Measurements from ENCODE around the gene DNAJB7.
"Not testable (repeated sequence)": the region's sequence is repeated elsewhere in the genome, so short reads cannot be mapped to it uniquely, and the experiment has no call there.

DNAJB7 gene

GRCh38 chr22:40862013-40862412, at the start of gene DNAJB7:
TSS of gene DNAJB7 (minus strand) at chr22:40862113. CDS start at chr22:40861994, 119 bp downstream.
- no peak for DNase-seq

DNA sequence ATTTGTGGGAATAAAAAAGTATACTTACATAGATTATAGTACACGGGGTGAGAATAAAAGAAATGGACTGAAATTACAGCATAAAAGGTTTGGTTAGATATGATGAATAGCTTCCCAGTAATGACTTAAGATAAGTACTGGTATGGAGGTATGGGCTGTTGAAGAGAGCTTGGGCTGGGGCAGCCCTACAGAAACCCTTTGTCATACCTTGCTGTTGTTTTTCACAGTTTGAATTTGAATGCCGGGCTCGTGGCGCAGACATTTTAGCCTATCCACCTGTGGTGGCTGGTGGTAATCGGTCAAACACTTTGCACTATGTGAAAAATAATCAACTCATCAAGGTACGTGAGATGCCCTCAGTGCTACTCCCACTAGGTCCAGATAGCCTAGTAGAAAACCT, 47.0 kb upstream of the DNAJB7 start:
- no peak for DNase-seq

DNA sequence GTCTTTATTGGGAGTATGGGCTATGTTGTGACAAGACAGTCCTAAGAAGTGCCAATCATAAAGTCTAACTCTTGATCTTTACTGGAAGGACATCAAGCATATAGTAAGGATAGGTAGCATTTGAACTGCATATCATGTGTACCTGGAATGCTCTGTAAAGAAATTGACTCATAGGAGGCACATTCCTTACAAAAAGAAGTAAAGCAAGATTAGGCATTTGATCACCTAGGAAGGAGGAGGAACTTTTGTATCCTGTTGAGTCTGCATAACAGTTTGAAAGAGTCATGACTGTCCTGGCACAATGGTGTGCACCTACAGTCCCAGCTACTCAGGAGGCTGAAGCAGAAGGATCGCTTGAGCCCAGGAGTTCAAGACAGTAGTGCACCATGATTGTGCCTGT, 42.2 kb upstream of the DNAJB7 start:
- no peak for DNase-seq

DNA sequence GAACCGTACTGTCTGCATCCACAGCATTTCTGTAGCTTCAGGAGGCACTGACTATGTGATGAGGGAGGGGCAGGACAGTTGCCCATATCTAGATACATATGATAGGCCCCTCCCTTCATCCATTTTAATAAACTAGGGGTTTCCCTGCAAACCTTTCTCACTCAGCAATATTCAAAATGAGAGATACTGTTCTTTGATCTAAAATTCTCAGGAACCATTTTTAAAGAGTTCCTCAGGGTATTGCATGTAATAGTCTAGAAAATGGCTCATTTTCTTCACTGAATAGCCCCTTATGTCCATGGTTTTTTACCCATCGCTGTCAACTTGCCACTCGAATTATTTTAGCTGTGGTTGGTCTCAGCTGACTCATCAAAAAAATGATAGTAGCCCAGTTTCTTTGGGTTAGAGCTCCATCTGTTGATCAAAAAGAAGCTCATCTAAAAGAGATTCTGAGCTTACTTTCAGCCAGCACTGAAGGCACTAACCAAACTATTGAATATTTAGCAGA, 37.0 kb upstream of the DNAJB7 start:
- DNase-seq, result peak; percentile 12

DNA sequence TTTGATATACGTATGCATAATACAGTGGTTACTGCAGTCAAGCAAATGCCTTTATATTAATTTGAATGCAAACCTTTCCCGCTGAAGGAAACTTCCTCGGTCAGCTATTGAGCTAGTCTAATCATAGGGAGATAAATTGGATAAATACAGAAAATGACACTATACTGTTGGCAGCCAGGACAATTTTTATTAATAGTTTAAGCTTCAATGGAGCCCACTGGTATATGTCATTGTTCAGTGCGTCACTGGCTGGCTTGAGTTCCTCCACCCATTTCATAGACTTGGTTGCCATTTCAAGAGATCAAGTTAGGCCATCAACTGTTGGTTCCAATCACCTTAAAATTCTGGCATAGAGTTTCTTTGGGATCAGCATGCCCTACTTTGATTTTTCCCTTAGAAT, 32.5 kb upstream of the DNAJB7 start:
- no peak for DNase-seq

DNA sequence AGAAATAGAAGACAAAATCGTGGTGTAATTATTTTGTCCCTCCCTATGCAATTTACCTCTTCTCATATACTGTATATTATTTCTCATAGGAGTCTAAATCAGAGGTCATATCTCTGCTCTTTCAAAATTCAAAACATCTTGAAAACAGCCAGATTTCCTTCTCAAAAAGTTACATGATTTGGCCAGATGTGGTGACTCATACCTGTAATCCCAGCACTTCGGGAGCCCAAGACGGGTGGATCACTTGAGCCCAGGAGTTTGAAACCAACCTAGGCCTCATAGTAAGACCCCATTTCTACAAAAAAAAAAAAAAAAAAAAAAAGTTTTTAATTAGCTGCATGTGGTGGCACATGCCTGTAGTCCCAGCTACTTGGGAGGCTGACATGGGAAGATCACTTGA, 29.0 kb upstream of the DNAJB7 start:
- no peak for DNase-seq

- DNase-seq, result no peak
These were observed 27.2 kb upstream of the DNAJB7 start for GRCh38 chr22:40889116-40889515.

DNA sequence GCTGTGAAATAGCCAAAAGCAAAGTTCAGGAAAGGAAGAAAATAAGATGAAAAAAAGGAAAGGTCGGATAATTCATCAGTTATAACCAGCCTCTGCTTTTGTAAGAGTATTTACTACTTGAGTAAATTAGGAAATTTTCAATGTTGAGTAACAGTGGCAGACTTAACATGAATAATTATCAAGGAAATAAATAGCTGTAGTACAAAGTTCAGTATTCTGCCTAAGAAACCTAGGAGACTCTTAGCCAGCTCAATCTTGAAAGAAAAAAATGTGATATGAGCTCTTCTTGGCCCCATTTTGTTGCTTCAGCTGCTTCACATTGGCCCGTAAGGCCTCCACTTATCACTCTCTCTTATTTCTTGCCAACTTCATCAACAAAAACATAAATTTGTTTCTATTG, 17.0 kb upstream of the DNAJB7 start:
- no peak for DNase-seq

- no peak for DNase-seq
These were observed 15.6 kb upstream of the DNAJB7 start for GRCh38 chr22:40877488-40877887.

GRCh38 chr22:40876907-40877306, 15.0 kb upstream of the DNAJB7 start:
- DNase-seq, result no peak

- no peak for DNase-seq
These were observed 13.2 kb upstream of the DNAJB7 start for GRCh38 chr22:40875111-40875510.

DNA sequence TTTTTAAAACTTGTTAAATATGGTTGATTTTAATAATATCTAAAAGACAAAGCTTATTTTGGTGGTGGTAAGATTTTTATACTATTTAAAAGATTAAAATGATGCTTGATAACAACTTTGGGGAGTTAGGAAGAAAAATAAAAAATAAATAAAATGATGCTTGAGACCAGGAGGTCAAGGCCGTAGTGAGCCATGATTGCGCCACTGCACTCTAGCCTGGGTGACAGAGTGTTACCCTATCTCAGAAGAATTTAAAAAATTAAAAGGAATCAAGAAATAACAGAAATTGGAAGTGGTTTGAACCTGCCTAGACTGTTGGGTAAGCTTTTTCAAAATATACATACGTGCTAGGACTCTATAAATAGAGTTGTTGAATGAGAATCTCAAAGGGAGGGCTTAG, 12.1 kb upstream of the DNAJB7 start:
- no peak for DNase-seq

DNA sequence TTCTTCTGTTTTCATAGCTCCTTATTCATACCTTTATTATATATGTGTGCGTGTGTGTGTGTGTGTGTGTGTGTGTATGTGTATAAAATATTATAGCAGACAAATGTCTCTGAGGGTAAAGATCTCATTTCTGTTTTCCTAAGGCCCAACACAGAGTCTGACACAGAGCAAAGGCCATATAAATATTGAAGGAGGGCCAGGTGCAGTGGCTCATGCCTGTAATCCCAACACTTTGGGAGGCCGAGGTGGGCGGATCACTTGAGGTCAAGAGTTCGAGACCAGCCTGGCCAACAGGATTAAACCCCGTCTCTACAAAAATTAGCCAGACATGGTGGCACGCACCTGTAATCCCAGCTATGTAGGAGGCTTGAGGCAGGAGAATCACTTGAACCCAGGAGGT, 6.5 kb upstream of the DNAJB7 start:
- DNase-seq, result not testable (repeated sequence)

DNA sequence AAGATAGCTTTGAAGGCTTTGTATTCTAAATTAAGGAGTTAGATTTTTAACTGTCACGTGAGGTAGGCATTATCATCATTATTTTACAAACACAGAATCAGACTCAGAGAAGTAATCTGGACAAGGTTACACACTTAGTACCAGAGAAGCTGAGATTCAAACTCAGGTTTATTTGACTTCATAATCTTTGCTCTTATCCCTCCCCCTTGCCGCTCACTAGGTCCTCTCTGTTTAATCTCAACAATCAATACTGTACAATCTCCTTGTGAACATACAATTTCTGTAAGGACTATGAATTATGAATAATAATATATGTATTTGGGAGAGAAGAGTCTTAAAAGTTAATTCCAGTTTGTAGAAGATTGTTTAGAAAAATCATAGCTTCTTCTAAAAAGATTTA, 5.2 kb upstream of the DNAJB7 start:
- DNase-seq, result no peak

DNA sequence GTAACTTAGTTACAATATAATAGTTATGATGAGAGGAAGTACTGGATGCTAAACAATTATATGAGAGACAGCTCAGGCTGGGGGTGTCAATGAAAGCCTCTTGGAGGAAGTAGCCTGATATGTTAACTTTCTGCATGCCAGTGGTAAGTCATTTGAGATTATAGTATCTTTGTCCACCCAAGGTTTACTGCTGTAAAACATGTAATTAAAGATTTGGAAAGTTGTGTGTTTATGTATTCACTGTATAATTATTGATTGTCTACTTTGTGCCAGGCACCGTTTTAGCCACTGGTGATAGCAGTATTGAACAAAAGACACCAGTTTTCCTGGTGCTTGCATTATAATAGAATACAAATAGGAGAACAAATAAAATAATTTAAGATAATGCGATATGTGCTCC, 624 bp upstream of the DNAJB7 start:
- no peak for DNase-seq

DNA sequence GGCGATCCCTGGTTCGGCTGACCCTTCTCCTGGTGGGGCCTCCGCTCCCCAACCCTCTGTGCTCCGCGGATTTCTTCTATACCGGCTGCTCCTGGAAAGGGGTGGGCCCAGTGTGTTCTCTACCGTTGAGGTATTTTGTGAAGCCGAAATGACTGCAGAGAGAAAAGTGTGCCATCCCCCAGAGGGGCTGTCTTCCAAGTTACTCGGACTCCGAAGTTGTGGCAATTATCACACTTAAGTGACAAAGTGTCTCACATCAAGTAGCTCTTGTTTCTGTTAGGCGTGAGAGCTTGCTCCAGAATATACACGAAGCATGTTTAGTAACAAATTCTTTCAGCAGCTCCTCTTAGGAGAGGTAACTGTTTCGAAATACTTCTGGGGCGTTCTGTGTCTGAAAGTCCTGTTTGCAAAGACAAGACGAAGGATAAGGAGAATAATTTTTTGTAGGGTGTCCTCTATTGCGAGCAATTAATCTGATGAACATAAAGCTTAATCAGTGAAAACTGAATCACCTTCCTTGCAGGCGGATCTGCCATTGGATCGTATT, 4.5 kb downstream of the DNAJB7 start:
- DNase-seq, result no peak

GRCh38 chr22:40856513-40857308, 5.2 kb downstream of the DNAJB7 start, which contains the start of the genes ST13 and XPNPEP3:
TSS of gene ST13 (minus strand) at chr22:40856639. CDS start at chr22:40856540, 99 bp downstream.
TSS of gene XPNPEP3 (plus strand) at chr22:40857148. CDS start at chr22:40857182, 34 bp downstream.
- DNase-seq, result peak; percentile 94

DNA sequence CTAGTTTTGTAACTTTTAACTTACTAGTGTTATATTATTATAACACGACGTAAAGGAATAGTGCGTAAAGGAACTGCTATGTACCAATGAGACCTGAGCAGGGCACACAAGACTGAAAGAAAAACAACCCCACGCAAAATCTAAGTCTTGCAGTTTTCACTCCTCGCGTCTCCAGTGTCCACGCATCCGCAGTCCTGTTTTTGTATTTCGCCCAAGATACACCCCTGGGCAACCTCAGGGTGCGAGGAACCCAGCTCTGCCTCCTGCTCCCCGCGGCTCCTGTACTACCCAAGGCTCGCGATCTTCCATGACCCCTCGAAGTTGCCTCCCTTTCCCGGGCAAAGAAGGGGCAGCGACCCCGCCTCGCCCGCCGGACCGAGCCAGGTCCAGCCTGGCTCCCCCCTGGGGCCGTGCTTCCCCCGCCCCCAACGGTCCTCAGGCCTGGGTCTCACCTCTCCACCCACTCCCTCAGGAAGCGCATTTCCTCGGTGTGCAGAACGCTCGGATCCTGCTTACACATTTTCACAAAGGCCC, 5.9 kb downstream of the DNAJB7 start:
- no peak for DNase-seq

DNA sequence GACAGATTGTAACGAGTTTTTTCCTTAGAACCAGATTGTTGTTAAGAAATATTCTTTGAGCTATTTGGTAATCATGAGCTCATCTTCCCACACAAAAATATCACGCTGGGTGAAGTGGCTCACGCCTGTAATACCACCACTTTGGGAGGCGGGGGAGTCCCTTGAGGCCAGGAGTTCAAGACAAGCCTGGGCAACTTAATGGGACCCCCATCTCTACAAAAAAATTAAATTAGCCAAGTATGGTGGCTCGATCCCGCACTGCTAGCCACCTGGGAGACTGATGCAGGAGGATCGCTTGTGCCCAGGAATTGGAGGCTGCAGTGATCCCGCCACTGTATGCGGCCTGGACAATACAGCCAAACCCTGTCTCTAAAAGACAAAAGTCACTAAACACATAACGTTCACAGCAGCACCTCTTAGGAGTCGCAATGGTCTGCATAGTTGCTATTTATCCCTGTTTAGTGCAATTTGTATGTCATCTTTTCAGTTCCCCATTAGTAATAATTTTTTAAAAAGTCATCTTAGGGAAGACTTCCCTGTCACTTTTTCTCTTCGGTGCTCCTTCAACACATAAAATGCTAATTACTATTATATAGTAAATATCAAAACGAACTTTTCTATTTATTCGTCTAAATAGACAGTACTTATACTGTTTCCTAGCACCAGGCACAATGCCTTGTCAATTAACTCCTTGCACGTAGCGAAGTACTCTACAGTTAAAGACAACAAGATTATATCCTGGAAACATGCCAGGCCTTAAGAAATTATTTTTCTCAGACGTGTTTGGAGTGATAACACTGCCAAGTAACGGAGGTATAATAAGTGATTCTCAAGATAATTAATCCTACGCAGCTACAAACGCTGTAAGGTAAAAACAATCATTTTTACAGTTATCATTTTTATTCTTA, 6.6 kb downstream of the DNAJB7 start:
- no peak for DNase-seq

DNA sequence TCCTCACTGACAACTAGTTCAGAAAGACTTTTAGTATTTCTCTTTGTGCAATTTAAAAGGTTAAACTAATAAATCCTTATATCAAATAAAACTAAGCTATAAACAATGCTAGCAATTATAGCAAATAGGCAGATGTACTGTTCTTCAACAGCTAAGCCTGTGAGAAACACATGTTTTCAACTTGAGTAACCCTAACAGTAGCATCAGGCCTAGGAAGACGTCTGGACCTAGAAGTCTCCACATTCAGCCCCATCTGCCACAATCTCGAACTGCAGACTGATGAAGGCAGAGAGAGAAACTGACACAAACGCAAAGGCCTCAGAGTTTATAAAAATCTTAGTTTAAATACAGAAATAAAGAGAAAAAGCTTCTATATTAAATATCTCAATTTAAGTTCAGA, 8.0 kb downstream of the DNAJB7 start:
- DNase-seq, result no peak

DNA sequence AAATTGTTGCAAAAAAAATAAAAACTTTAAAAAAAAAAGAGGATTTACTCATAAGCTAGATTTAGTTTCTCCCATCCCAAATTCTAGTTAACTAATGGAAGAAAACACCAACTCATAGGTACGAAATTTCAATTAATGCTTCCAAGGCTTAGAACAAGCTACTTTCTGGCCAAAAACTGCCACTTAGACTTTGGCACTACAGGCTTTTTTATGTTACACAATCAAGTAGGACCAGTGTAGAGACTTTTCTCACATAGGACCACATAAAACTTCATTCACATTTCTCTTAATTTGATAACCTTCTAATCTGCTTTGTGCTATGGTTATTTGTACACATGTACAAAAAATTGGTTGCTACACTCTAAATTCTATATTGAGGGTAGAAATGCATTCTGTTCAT, 8.6 kb downstream of the DNAJB7 start:
- DNase-seq, result no peak

DNA sequence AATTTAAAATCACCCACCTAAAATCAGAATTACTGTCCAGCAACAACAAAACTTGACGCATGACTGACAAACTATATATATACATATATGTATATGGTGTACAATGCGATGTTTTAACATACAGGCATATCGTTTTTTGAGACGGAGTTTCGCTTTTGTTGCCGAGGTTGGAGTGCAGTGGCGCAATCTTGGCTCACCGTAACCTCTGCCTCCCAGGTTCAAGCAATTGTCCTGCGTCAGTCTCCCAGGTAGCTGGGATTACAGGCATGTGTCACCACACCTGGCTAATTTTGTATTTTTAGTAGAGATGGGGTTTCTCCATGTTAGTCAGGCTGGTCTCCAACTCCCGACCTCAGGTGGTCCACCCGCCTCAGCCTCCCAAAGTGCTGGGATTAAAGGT, 16.1 kb downstream of the DNAJB7 start:
- not testable (repeated sequence) for DNase-seq

DNA sequence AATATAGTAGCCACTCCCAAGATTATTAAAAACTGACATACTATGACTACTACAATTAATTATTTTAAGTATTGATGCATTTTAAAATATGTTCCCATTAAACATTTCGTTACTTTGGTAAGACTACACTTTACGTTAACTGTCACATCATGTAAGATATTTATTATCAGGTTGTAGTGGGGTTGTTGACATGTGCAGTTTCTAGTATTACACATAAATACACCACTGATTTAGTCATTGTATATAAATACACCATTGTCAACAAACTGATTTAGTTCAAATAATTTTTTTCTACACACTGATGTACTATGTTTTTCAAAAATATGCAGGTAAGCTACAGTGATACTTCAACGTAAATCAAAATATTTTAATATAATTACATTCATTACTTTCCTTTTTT, 17.0 kb downstream of the DNAJB7 start:
- no peak for DNase-seq

All from GDM1 (cell line).